ENCODE results near the gene CNOT1.

- TF ChIP-seq POLR2A (IDR thresholded peaks at IDR 0.05; ENCODE audit: low read depth, low read length) (no peak), POLR2AphosphoS5 (IDR thresholded peaks at IDR 0.05; ENCODE audit: low read depth, low read length) (no peak), TAF1 (IDR thresholded peaks at IDR 0.05; ENCODE audit: borderline replicate concordance, low read depth, low read length) (no peak)
These were observed 133.9 kb downstream of the CNOT1 start for GRCh38 chr16:58495521-58496331.

Data from GM12892 (cell line).